ENCODE data around the gene EXOC6B. TPM values are rescaled to one million over a fixed set of nuclear protein-coding genes. Genes with fewer than 3 reads are reported as not detected.

EXOC6B gene
- total RNA-seq, 6 experiments from 2014 or later = 7.8 to 15.1 (median 9.1) TPM

DNA sequence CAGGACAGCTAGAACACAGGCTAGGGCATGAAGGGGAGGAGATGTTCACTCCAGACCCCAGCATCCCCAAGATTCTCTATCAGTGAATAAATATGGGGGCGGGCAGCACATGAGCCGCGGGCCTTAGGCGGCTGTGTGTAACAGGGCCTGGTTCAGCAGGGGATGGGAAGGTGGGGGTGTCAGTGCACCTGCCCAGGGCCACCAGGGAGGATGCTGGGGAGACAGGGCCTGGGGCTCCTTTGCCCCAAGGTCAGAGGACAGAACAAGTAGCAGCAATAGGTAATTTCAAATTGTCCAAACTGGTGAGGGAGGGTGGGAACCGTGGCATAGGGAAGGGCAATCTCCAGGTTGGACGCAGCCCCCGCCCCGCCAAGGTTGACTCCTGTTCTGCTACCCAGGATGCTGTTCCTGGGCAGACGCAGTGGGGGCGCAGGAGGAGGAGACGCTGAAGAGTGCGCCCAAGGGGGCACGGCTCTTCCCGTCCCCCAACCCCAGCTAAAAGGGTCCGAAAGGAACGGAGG lies 694.4 kb downstream of the EXOC6B start:
- ATAC-seq (no peak), DNase-seq (peak in 2 of 3 donors; percentile 32 to 40)
- intact Hi-C loops (cut with DNase I) = no loop called here
- no peaks in the 10 kb centered on the region for H3K27me3 ChIP-seq
- H3K36me3 ChIP-seq = no peaks in the 10 kb centered on the region
- H3K9me3 ChIP-seq = no peaks in the 10 kb centered on the region
- no peak overlapping the region for H3K4me3 ChIP-seq
- H3K27ac ChIP-seq = no peak overlapping the region
- no peaks in the 10 kb centered on the region for H3K4me1 ChIP-seq
- WGBS (ENCODE audit: insufficient coverage, low coverage, low lambda C conversion rate, missing lambda C conversion rate) = 89% methylated on average over 5 of the region's 16 CpGs
- TF ChIP-seq POLR2A (IDR thresholded peaks at IDR 0.05) (no peak), CTCF (IDR thresholded peaks at IDR 0.05) (no peak)

- TF ChIP-seq POLR2A (IDR thresholded peaks at IDR 0.05) (no peak), CTCF (IDR thresholded peaks at IDR 0.05) (no peak)
- intact Hi-C loops (cut with DNase I) = no loop called here
- Histone ChIP-seq H3K27me3 (no peaks in the 10 kb centered on the region), H3K27ac (no peak overlapping the region), H3K4me3 (no peak overlapping the region), H3K36me3 (no peaks in the 10 kb centered on the region), H3K9me3 (no peaks in the 10 kb centered on the region), H3K4me1 (no peaks in the 10 kb centered on the region)
- DNase-seq (peak in 2 of 3 donors; percentile 9 to 29), ATAC-seq (no peak)
- WGBS (ENCODE audit: insufficient coverage, low coverage, low lambda C conversion rate, missing lambda C conversion rate) = 33% methylated on average over 19 of the region's 26 CpGs
Observed at GRCh38 chr2:72130659-72131360, 695.0 kb downstream of the EXOC6B start.

GRCh38 chr2:72129681-72130340 lies 696.0 kb downstream of the EXOC6B start:
- no peak overlapping the region for H3K4me3 ChIP-seq
- no peaks in the 10 kb centered on the region for H3K9me3 ChIP-seq
- ATAC-seq (peak in 1 of 4 donors; percentile 40), DNase-seq (peak in 1 of 3 donors; percentile 36)
- no peaks in the 10 kb centered on the region for H3K27me3 ChIP-seq
- intact Hi-C loops (cut with DNase I) = no loop called here
- no peaks in the 10 kb centered on the region for H3K36me3 ChIP-seq
- 84% methylated on average over 6 of the region's 9 CpGs for WGBS (ENCODE audit: insufficient coverage, low coverage, low lambda C conversion rate, missing lambda C conversion rate)
- no peaks in the 10 kb centered on the region for H3K4me1 ChIP-seq
- no peak overlapping the region for H3K27ac ChIP-seq
- TF ChIP-seq CTCF (IDR thresholded peaks at IDR 0.05) = no peak
- no peak for TF ChIP-seq POLR2A (IDR thresholded peaks at IDR 0.05)

DNA sequence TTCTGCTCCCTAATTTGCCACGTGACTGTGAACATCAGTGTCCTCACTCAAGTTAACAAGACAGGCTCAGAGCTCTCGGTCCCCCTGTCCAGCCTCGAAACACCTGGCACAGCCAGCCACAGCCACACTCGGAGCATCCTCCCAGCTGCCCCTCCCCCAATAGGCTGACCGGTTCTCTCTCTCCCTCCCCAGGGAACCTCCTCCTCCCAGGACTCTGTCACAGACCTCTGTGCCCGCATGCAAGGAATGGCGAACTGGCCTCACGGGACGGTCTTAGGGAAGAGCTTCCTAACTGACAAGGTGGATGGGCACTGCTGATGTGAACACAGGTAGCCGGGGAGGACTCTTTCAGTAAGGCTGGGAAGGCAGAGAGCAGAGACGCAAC lies 697.0 kb downstream of the EXOC6B start:
- no peaks in the 10 kb centered on the region for H3K4me1 ChIP-seq
- no peaks in the 10 kb centered on the region for H3K9me3 ChIP-seq
- DNase-seq (peak in 1 of 3 donors; percentile 35), ATAC-seq (no peak)
- no peaks in the 10 kb centered on the region for H3K27me3 ChIP-seq
- no peak overlapping the region for H3K27ac ChIP-seq
- intact Hi-C loops (cut with DNase I) = no loop called here
- no peaks in the 10 kb centered on the region for H3K36me3 ChIP-seq
- WGBS (ENCODE audit: insufficient coverage, low coverage, low lambda C conversion rate, missing lambda C conversion rate) = 80% methylated on average over 7 of the region's 11 CpGs
- no peak for TF ChIP-seq CTCF (IDR thresholded peaks at IDR 0.05)
- no peak for TF ChIP-seq POLR2A (IDR thresholded peaks at IDR 0.05)
- H3K4me3 ChIP-seq = no peak overlapping the region
